GM21529 (cell line): Measurements from ENCODE around the gene RSPH3.

Experiments used
- ATAC-seq: cut with Tn5 transposase; IDR thresholded peaks from one replicate; pipeline ENCODE4 v1.9.1; 2021; ENCODE audit not compliant: unreplicated experiment

RSPH3 gene

DNA sequence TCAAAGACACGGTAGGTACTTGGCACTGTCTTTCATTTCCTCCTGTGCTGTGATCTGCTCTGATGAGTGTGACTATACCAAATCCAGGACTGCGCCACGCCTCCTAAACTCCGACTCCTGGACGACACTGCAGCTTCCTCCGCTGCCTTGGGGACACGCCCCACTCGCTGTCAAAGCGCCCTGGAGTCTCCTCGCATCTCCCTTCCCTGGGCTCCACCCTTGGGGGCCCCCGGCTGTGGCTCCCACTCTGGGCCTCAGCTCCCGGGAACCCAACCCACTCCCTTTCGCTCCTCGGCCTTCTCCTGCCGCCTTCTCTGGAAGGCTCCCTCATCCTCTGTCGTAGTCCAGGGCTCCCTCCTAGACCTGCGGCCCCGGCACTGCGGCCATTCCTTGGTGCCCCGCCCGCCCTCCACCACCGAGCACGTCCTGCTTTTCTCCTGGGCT lies 61.2 kb downstream of the RSPH3 start:
- no peak for ATAC-seq

DNA sequence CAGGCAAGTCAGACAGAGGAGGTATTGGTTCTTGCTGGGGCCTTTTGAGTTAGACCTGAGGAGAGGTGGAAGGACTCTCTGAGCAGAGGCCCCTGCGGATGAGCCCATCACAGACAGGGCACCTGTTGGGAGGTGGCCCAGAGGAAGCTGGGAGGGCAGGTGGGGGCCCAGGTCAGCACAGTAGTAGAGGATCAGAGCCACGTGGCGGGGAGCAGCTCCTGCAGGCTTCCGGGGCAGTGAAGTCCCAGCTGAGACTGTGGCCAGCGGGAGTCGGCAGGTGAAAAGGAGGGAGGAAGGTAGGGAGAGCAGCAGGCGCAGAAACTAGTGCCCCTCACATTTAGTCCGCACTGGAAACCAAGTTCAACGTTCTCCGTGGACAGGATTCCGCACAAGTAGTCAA lies 61.8 kb downstream of the RSPH3 start:
- no peak for ATAC-seq

- ATAC-seq, result no peak
Measured at GRCh38 chr6:158934157-158934556, 65.8 kb downstream of the RSPH3 start.

DNA sequence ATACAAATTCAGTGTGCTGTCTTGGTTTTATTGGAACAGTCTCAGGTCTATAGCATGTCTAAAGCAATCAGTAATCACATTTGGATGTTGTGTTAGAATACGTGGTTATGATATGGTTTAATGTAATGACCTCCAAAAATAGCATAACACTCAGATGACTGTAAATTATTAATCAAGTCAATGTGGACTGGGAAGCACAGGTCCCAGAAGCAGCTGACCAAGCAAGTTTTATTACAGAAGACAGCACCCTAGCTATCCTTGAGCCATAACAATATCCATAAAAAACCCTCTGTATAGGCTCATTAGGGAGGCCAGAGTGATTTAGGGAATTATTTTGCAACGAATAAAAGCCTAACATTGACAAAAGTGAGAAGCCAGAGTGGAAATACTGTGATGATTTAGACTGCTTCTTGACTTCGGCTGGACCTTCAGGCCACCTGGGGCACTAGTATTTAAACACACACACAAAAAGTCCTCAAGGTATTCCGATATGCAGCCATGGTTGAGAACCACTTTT lies 66.9 kb downstream of the RSPH3 start:
- no peak for ATAC-seq

GRCh38 chr6:158928068-158928467 lies 71.9 kb downstream of the RSPH3 start:
- ATAC-seq, result no peak

DNA sequence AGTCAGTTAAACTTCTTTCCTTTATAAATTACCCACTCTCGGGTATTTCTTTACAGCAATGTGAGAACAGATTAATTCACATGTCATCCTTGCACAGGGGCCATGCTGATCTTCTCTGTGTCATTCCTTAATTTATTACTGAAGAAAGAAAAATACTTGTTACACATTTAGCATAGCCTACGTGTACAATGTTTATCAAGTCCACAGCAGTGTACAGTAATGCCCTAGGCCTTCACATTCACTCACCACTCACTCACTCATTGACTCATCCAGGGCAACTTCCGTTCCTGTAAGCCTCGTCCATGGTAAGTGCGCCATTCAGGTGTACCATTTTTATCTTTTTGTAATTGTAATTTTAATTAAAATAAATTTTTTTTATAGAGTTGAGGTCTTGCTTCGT lies 73.6 kb downstream of the RSPH3 start:
- ATAC-seq, result no peak

GRCh38 chr6:158924499-158925455 lies 75.2 kb downstream of the RSPH3 start:
- no peak for ATAC-seq

DNA sequence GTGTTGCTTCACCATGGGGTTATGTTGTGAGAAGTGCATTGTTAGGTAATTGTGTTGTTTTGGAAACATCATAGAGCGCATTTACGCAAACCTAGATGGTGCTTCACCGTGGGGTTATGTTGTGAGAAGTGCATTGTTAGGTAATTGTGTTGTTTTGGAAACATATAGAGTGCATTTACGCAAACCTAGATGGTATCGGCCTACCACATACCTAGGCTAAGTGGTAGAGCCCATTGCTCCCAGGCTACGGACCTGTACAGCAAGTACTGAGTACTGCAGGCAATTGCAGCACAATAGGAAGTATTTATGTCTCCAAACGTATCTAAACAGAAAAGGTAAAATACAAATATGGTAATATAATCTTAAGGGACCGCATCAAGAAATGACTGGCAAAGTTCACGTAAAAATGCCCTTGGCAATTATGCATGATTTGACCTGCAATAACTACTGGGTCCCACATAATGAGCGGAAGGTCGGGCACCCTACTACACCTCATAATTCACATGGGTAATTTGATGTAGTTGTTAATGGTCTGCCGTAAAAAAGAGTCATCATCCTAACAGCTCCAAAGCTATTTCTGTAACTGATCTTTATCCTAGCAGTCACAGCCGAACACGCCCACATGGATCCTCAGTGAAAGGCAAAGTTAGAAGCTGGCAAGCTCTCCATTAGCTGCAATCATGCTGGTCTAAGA lies 76.0 kb downstream of the RSPH3 start:
- no peak for ATAC-seq
